EL (cell line): Measurements from ENCODE around the gene RAB7B.

ENCODE experiments used
- DNase-seq: peaks from one replicate; pipeline ENCODE4 v3.0.0-alpha.2; 2016

Gene RAB7B

GRCh38 chr1:205972491-205973168, 30.6 kb downstream of the RAB7B start:
- DNase-seq = peak; percentile 19

- peak; percentile 52 for DNase-seq
Measured at GRCh38 chr1:205972081-205972480, 31.1 kb downstream of the RAB7B start.

- DNase-seq = no peak
Measured at GRCh38 chr1:205971082-205971481, 32.1 kb downstream of the RAB7B start.

DNA sequence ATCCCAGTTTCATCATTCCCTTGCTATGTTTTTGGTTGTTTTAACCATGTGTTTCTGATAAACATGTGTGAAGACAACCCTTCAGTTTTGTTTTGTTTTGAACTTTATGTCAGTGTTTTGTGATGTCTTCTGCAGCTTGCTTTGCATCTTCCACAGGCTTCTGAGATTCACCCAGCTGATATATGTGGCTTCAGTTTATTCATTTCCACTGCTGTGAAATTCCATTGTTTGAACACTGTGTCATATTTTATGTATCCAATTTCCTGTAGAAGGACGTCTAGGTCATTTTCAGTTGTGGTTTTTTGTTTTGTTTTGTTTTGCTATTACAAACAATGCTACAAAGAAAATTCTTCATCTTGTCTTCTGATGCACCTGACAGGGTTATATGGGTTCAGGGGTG, 32.7 kb downstream of the RAB7B start:
- peak; percentile 31 for DNase-seq

DNA sequence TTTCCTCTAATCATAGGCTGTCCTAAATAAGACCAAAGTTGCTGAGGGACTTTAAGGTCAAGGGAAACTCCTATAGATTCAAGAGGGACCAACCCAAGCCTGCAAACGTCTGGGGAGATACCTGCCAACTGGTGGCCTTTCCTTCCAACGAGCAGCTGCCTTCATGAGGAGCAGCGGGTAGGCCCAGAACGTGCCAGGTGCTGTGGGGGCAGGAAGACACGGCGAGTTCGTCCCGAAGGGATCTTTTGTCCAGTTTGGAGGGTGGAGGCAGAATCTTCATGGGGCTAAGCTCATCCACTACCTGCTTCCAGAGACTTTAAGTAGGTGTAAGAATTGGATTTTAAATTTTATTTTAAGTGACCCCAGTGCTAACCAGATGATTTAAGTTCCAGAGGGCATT, 34.0 kb downstream of the RAB7B start:
- DNase-seq = no peak

DNA sequence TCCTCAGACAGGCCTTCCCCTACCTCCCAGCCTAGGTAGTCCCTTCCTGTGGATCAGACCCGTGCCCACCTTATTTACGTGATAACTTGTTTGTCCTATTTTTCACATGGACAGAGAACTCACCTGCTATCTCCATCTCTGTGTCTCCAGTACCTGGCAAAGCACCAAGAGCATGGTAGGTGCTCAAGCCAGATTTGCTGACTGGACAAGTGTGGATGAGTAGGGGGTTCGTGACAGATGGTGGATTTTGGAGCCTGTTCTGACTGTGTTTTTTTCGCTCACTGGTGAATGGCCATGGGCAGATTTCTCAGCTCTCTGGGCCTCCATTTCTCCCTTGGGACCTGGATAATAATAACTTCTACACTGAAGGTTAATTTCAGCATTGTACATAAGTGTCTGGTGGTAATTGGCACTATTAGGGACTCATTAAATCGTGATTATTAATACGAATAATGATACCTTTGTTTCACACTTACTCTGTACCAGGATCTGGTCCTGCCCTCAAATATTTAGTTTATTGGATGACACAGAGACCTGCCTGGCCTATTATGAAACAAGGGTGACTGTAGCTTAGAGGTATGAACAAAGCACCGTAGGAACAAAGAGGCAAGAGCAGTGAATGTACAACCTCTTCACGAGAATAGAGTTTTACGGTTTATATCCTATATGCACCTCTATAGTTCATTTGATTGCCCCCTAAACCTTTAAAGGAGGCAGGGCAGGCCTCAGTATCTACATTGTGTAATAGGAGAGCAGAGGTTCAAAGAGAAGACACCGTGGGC, 35.5 kb downstream of the RAB7B start:
- peak; percentile 28 for DNase-seq

- DNase-seq = no peak
Measured at GRCh38 chr1:205965036-205965884, 37.9 kb downstream of the RAB7B start.

DNA sequence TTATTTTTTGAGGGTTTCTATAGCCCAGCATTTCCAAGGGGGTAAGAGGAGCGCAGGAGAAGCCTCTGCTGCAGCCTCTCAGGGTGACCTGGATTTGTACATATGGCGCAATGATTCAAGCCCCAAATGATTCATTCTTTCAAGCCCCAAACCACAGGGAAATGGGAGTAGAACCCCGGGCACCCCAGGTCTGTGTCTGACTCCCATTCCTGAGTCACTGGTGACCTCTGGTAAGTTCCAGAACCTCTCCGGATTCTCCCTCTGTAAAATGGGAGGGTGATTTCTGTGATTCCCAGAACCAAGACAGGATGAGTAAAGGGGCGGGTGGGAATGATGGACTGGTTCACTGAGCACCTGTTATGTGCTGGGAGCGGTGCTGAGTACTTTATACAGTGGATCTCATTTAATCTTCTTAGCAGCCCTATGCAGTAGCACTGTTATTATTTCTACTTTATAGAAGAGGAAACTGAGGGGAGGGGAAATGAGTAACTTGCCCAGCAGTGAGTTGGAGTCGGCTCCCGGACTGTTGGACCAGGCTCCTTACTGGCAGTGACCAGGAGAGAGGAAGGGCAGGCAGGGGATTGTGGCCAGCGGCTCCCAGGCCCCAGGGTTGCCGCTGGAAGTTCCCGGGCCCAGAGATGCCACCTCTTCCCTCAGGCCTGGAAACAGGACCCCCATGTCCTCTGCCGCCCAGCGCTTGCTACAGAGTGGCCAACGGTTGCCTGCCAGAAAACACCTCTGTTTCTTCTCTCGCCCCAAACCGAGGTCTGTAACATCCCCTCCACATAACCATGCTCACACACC, 39.6 kb downstream of the RAB7B start:
- DNase-seq = peak; percentile 96

DNA sequence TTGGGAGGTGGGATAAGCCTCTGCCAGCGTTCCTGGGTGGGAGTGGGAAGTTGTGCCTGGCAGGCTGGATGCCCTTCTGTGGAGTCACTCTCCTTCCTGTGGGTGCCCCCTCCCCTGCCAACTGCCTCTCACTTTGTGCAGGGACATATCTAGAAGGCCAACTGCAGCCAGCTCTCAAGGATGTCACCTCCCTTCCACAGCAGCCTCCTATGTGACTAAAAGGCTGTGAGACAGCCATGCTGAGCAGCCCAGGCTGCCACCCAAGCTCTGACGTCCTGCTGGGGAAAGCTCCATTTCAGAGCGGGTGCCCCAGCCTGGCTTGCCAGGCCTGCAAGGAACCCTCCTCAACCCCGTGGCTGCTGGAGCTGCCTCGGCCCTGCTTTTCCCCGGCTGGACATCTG, 40.4 kb downstream of the RAB7B start:
- no peak for DNase-seq

DNA sequence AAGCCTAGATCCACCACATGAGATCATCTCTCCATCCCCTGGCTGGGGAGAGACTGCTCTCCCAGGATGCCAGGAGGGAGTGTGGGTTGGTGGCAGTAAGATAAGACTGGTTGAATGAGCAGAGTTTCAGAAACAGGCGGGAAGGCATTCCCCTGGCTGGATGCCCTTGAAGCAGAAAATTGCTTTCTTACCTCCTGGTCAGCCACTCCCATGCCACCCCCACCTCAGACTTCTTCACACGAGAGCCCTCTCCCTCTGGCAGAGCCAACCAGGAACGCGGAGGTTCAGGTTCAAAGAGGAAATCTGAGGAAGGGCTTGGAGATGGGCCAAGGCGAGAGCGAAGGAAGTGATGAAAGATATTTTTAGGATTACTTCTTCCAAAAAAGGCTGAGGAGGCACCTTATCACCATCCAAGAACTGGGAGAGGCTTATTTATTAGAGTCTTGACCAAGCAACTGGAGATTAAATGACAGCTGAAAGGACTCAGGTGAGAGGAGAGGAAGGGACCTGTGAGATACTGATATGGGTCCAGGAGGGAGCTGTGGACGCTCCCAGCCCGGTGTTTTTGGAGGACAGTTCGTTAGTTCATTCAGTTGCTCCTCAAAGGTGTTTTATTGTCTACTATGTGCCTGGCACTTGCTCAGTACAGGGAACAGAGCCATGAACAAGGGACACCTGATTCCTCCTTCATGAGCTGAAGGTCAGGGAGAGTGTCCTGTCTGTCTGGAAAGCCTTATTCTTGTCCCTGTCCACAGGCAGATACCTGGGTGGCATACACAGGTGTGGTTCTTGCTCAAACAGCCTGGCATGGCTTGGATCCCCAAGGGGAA, 41.0 kb downstream of the RAB7B start:
- peak; percentile 46 for DNase-seq

DNA sequence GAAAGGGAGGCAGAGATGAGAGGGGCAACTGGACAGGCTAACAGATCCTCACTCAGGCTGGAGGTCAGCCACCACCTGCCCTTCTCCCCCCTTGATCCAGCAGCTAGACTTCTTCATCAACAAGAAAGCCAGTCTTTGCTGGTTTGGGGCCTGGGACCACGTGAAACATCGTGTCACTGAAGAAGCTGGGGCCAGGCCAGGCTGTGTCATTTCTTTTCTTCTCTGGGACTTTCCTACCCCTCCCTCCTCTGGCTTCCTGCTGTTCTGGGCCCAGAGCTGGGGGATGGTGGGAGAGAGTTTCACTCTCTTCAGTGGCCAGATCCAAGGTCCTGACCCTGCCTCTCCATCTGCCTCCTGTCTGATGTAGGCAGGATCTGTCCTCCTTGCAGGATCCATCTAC, 41.8 kb downstream of the RAB7B start:
- DNase-seq = peak; percentile 30

DNA sequence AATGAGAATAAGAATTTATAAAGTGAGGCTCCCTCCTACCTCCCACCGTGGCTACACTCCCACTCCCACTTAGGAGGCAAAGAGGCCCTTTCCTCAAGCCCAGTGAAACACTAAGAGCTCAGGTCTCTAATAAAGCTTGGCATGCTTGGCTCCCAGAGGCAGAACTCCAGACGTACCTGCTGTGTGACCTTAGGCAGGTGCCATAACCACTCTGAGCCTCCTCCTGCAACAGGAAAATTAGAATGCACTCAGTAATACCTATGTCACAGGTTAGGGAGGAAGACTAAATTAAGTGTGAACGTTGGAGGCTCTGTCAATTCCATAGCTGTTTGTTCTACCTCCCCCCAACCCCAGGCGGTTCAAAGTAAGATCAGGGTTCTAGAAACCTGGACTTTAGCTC, 43.4 kb downstream of the RAB7B start:
- DNase-seq = no peak

- DNase-seq = no peak
Measured at GRCh38 chr1:205955499-205955898, 47.7 kb downstream of the RAB7B start.

GRCh38 chr1:205954819-205955404, 48.3 kb downstream of the RAB7B start:
- no peak for DNase-seq

DNA sequence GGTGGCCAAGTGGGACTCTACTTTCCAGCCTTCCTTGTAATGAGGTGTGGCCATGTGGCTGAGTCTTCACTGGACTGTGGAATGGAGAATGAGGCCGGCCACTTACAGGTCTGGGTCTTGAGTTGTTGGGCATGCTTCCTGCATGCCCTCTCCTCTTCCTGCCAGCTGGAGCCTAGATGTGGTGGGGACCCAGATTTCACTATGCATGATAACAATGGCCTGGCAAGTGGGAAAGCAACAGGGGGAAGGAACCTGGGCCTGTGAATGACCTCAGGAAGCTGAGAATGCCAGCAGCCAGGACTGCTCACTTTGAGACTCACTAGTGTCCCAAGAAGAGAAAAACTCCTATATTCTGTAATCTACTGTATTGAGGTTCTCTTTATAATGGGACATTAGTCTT, 51.4 kb downstream of the RAB7B start:
- no peak for DNase-seq

DNA sequence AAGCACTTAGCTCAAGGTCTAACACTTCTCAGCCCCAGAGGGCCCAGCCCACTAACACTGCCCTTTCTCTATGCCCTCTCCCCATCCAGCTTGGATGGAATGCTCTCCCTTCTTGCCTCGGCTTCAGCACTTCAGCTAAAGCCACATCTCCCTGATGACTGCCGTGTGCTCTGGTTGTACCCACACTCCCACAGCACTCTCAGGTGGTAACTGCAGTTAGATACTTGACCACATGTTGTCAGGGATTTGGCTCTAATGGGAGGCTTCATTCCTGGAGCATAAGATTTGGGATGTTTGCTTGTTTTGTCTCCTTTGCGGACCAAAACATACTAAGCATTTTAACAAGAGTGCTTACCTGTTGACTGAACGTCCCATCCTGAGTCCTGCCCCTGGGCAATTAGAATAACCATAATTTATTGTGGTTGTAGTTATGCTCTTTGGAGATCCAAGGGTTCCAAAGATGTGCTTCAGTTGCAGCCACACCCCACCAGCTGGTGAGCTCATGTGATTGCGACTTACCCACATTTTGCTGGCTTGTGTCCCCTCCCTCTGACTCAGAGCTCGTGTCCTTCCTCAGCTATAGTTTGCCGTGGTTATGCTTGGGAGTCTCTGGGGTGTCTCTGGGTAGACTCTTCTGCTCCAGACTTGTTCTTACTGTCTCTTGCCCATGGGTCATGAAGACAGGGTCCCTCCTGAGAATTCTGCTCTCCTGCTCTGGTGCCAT, 52.2 kb downstream of the RAB7B start:
- DNase-seq = peak; percentile 80

DNA sequence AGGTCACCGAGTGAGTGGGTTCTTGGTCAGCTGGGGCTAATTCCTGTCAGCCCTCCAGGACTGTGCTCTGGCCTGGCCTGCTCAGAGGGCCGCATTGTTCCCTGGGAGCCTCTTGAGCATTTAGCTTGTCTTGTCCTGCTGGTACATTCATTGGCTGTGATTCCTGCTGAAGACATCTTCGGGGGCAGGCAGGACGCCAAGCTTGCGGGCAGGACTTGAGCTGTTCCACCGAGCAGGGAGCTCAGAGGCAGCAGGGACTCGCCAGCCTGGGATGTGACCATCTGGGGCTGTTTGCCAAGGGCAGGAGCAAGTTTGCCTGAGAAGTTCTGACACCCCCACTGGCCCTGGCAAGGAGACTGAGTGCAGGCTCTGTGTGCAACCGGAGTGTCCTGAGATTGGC, 52.9 kb downstream of the RAB7B start:
- DNase-seq = peak; percentile 90

DNA sequence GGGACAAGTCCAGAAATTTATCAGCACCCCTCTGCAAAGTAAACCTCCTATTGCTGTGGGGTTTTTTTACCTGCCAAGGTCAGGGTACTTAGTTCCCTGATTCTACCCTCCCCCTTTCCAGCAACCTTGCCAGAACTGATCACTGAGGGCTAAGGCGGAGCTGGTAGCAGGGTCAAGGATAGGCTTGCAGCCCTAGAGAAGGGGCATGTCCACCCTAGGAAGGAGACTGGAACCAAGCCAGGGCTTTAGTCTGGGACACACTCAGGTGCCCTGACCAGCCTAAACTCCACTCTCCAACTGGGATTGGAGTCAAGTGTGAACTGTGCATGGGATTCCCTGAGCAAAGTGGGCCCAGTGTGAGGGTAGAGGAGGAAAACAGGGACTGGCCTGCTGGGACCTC, 53.4 kb downstream of the RAB7B start:
- DNase-seq = no peak

DNA sequence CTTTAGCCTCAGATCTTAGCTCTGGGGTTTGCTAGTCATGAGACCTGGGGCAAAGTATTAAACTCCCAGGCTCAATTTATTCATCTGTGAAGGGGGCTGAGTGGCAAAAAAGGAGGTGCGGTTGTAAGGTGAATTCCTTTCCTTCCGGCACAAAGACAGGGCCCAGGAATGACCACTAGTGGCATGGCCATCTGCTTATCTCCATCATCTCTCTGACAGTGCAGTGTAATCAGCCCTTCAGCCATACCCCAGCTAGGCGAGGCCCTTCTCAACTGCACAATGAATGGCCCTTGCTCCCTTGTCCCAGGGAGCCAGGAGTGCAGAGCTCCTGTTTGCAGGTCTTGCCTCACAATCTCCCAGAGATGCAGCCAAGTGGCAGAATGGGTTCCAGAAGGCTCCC, 54.3 kb downstream of the RAB7B start:
- no peak for DNase-seq

DNA sequence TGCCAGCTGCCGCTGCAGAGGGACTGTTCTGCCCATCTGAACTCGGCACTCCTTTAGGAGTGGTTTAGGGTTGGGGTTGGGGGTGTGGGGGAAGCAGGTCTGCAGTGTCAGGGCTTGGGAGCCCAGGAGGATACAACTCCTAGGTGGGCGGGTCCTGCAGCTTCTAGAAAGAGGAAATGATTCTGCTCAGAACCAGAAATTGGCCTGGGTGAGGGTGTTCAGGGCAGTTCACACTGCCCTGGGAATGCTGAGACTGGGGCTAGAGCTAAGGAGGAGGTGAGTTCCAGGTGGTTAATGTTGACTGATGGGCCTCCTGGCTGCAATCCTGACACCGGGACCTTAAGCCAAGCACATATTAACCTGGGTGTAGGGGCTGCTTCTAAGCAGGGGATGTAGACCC, 55.2 kb downstream of the RAB7B start:
- no peak for DNase-seq

DNA sequence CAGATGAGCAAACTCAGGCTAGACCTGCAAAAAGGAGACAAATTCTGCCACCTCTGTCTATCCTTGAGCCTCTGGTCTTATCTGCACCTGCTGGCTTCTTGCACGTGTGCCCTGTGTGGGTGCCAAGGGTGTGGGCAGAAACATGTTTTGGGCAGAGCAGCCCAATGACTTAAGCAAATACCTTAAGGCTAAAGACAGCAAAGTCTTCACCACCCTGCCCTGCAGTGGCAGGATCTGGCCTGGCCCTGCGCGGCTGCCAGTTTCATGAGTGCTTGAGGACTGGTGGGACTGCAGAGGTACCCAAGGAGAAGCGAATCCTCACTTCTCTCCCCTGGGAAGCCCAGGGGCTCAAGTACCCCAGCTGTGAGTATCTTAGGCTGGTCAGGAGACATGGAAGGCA, 56.2 kb downstream of the RAB7B start:
- no peak for DNase-seq
